Fibroblast of upper back skin (primary cell): ENCODE results near the gene MTR.
A peak's percentile ranks its signal among the peaks of the same experiment; 100 is the strongest.

Experiments used
- DNase-seq: peaks from one replicate; pipeline ENCODE4 v3.0.0-alpha.2; 2013

MTR gene

DNA sequence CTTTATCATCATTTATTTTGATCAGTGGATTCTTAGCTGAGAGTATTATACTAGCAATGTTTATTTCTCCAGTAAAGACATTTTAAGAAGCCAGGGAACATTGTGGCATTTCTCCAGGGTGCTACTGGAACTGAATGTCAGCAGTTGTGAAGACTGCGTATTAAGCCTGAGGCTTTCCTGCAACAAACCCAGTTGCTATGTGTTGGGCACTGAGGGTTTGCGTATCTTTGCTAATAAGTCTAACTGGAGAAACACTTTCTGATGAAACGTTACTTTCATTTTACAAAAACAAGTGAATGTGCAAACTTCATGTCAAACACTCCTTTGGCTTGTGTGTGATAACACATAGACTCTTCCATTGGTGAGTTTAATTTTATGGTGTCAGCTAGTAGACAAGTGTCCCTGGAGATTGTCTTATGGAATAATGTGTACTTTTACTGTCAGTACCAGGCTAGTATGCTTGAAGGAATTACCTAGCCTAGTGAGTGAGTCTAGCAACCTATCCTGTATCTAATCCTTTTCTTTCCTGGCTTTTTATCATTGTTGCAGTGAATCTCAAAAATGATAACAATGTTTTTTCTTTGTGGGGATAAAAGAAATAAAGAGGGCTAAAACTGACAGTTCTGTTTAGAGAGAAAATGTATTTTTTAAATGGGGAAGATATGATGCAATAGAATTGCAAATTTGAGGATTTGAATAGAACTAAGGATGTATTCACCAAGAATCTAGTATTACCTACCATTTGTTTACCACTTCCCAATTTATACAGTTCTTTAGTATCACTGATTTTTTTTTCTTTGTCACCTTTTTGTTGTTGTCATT is 70.1 kb downstream of the MTR start:
- DNase-seq, result no peak

DNA sequence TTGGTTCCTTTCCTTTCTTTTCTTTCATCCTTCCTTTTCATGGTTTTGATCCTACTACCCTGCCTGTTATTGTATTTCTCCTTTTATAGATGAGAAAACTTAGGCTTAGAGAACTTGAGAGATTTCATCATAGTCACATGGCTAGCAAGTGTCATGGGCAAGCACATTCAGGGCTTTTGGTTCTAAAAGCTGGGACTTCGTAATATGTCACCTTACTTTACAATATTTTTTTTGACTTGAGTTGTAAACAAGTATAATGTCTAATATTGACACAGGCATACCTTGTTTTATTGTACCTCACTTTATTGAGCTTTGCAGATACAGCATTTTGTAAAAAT is 70.7 kb downstream of the MTR start:
- no peak for DNase-seq

DNA sequence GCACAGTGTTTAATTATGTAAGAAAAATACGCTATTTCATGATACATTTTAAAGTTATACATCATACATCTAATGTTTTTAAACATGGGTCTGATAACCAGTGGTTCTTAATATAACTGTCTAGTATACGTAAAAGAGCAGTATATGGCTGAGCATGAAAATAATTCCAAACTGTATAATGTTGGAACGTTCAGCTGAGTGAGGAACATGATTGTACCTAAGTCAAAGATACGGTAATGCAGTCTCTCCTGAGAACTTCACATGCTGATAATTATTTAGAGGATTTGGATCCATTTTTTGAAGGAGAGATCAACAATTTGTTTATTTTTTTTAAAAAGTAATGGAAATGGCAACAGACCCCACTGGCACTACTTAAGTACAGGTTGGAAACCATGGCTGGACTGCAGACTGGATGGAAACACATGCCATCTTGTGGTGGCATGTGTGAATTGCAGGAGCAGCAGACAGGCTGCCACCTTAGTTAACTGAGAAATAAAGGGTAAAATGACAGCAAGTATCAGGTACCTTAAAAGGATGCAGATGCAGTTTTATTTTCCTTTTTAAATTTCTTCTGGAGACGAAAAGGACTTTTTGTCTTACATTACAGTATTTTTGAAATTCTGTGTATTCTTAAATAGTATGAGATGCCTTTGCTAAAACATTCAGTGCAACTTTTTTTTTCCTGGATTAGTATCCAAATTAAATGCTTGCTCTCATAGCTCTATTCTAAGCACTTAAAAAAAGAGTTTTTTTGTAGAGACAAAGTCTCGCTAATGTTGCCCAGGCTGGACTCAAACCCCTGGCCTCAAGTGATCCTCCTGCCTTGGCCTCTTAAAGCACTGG is 73.8 kb downstream of the MTR start:
- DNase-seq, result peak; percentile 58

DNA sequence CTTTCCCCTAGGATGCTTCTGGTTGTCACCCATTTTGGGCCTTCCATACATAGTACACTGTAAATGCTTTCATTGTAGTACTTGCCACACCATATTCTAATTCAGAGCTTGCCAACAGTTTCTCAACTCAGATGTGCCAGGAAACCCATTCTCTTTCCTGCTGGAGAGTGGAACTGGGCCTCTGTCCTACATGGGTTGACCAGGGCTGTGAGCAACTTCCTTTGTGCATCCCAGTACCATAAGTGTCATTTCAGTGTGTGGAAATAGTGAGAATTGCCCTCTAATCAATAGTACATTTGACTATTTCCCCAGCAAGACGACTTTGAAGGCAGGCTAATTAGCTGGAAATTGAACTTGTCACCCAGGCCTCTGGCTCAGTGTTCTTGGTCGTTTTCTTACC is 74.8 kb downstream of the MTR start:
- DNase-seq, result no peak

DNA sequence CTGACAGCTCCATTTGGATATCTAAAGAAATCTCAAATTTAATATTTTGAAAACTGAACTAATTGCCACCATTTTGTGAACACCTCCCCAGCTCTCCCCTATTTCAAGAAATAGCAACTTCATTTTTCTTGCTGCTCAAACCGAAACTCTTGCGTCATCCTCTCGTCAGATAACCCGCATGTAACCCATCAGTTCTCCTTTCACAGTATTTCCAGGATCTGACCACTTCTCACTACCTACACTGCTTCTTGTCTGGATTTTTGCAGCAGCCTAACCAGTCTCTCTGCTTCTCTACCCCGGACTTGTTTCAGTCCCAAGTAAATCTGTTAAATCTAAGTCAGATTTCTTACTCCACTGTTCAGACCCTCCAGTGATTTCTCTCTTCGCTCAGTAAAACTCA is 75.6 kb downstream of the MTR start:
- no peak for DNase-seq

DNA sequence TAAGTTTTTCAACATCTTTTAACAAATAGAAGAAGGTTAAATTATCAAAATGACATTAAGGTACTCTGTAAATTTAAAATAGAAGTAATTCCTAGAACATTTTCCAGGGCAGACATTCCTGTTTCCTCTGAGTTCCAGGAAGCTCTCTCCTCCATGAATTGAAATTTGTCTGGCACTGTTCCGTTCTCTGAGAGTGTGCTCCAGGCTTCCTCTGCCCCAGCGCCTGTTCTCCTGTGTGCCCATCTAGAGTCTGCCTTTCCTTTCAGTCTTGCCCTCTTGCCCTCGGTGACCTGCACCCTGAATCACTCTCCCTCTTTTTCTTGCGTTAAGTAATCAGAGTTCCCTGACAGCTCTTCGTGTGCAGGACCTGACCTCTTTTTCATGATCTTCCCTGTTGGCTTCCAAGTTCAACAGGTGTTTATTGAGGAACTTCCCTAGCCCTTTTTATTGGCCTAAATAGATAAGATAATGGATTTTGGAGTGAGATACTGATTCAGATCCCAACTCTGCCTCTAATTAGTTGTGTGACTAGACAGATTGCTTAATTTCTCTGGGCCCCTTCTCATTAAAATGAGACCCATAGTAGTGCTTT is 77.1 kb downstream of the MTR start:
- DNase-seq, result no peak

DNA sequence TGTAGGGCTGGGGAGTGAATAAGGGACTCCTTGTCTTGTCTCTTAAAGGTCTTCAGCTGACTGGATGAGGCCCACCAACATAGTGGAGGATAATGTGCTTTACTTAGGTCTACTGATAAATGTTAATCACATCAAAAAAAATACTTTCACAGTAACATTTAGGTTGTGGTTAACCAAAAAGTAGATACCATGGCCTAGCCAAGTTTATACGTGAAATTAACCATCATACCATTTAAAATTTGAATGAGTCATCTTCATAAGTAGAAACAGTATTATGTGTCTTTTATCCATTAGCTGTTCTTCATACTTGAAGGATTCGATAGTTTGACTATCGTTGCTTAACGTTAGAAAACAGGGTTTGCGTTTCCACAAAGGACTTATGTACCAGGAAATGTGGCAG is 80.9 kb downstream of the MTR start:
- peak; percentile 47 for DNase-seq

DNA sequence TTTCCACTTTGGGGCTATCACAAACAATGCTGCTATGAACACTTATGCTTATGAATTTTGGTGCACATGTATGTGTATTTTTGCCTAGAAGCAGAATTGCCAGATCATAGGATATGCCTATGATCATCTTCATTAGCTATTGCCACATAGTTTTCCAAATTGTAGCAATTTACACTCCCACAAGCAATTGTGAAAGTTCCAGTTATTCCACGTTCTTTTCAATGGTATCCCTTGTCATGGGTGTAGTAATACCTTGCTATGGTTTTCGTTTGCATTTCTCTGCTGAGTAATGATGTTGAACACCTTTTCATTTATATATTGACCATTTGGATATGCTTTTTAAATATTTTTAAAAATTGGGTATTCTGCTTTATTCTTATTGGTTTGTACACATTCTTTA is 82.6 kb downstream of the MTR start:
- DNase-seq, result no peak

DNA sequence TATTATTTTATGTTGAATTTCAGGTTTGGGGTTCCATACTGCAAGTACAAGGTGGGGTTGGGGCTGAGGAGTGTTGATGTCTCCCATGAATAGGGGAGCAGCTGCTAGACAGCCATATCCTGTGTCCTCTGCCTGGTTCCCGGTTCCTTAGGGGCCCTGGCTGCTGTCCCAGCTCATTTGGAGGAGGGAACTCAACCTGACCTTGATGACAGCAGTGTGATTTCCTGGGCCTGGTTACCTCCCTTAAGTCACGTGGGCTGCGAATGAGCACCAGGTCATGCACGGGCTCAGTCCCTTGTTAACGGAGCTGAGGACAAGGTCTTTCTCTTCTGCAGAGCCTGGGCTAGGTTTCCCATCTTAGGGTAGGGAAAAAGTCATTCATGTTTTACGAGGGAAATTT is 85.1 kb downstream of the MTR start:
- DNase-seq, result no peak

DNA sequence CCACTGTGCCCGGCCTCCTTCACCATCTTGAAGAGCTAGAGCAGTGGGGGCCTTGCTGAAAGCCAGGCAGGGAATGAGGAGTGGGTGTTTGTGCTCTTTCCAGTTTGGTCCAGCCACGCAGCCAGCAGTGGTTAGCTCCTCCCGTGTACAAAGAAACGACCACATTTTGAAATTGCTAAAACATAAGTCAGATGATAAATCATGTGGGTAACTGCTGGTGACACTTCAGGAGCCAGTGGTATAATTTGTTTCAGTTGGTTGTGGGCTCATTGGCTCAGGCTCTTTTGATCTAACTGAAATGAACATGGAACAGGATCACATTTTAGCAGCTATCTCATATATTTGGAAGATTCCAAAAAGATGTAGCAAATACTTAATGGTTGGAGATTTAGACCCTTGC is 87.6 kb downstream of the MTR start:
- peak; percentile 53 for DNase-seq

DNA sequence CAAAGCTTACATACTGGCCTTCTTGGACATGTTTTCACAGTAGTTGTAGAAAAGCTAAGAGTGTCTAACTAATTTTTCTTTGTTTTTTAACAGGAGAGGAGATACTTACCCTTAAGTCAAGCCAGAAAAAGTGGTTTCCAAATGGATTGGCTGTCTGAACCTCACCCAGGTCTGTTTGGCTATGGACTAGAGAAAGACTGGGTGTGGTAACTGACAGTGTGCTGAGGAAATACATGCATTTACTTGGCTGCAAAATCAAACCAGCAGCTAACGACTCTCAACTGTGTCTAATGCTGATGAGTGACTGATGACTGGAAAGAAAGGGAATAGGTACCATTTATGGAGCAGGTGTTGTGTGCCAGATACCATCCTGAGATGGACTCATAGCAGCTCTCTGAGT is 91.1 kb downstream of the MTR start:
- no peak for DNase-seq

DNA sequence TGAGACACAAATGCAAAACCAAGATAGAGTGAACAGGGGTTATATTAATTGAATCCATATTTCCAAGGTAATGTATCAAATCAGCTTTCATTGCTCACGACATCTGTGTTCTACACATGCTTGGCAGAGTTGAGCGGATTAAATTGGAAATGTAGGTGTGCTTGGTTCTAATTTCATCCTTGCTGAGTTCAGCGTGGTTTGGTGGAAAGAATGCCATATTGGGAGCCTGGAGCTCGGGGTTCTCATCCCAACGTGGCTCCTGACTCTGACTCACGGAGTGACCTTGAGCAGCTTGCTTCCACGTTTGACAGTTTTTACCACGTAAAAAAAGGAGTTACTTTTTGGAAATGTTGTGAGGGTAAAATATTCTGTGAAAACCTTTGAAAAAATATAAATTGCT is 92.0 kb downstream of the MTR start:
- no peak for DNase-seq

DNA sequence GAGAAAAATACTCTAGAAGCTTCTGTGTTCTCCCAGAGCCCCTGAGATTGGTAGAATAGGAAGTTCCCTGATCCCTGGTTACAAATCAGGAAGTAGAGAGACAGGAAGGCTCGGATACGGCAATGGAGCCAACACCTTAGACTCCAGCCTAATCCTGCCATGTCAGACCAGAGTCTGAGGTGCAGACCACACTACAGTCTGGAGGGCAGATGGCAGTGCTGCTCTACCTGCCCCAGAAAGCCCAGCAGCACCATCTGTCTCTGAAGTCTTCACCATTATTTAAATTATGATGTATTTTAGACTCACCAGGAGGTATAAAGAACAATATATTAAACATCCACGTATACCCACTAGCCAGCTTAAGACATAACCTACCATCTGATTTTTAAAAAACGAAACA is 93.0 kb downstream of the MTR start:
- DNase-seq, result peak; percentile 26

DNA sequence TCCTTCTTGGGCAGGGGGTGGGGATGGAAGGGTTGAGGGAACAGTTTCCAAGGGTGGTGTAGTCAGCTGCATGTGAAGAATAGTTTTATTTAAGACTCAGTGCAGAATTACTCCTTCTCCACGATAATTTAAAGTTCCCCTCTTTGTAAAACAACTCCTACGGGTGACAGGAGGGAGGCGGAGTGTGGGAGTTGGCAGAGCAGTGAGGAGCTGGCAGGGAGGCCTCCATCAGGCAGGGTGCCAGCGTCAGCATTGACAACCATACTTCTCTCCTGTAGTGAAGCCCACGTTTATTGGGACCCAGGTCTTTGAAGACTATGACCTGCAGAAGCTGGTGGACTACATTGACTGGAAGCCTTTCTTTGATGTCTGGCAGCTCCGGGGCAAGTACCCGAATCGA is 93.8 kb downstream of the MTR start:
- DNase-seq, result no peak

DNA sequence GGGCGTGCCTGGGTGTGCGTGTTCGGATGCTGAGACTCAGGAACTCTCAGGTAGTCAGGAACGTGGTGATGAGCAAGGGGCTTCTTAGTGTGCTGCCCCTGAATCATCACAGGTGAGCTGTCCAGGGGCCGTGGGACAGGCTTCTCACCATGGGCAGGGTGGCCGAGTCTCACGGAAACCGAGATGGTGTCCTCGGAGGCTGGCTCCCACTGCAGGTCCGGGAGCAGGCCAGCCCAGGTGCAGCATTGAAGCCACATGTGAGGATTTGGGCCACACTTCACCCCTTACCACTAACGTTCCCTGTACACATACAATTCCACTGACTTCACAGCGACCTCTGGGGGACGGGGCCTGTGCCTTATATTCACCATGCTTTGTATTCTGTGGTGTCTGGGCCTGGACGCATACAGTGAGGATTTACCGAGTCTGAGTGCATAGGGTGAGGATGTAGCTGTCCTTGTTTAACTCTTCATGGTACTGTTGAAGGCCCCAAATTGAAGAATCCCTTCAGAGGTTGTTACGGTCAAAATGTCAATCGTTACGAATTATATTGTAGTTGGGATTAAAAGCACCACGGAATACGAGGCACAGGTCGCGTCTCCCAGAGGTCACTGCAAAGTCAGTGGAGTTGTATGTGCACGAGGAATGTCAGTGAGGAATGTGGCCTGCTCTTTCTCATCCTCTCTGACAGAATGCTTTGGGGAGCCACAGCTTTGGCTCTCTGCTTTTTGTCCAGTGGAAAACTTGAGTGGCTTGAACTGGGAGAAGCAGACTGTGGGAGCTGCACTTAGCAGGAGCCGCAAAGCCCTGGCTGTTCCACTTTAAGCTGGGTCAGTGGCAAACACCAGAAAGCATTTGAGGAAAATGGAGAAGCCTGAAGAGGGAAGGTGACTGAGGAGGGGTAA is 95.3 kb downstream of the MTR start:
- no peak for DNase-seq

DNA sequence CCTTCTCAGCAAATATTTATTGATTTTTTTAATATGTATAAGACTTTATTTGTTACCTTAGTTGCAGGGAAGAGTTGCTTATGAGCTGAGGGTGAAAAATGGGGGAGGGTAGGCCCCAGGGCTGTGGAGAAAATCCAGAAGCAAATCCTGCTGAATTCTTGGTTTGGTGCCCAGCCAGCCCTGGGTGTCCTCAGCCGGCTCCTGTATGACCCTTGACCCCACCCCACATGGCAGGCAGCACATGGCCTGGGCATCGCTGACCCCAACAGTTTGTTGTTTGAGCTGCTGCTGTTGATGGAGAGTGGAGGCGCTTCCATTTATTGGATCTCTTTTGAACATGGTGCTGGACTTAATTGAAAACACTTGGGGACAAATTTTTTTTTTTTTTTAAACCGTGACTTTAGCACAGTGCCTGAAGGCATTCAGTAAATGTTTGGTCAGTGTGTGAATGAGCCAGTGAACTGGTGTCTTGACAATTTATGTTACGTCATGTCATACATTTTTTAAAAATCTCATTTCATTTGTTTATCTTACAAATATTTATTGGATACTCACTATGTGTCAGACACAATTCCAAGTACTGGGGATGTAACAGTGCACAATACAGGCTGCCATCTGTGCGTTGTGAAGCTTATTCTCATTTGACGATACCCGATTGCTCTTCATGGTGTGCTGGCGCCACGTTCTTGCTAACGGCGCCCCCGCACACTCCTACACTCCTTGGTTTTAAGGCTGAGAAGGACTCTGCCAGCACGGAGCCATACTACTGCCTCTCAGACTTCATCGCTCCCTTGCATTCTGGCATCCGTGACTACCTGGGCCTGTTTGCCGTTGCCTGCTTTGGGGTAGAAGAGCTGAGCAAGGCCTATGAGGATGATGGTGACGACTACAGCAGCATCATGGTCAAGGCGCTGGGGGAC is 98.8 kb downstream of the MTR start:
- peak; percentile 48 for DNase-seq

DNA sequence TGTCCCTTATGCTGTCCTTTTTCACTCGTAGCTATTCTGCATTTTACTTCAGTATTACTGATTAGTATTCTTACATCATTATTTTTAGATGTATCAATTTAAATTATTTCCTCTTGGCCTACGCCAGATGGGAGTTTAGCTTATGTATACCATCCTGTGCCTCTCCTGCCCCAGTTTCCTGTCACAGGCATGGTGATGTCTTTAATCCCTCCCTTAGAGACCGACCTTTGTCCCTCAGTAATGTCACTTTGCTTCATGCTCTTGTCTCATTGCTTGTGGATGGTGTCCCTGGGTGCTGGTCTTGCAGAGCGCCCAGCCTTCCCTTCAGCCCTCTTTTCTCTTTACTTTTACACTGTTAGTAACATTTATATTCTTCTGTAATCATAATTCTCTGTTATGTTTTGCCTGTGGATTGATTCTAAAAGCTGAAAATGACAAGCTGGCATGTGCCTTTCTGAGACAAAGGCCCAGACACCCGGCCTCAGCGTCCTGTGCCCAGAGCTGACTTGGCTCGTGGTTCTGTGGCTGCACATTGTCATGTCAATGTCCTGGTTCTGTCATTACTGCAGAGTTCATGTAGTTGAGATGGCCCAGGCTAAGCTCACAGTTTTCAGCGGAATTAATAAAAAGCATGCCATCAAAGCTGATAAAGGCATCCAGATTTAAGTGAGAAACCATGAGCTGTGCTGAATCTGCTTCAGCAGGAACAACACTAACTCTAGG is 100.7 kb downstream of the MTR start:
- DNase-seq, result no peak

DNA sequence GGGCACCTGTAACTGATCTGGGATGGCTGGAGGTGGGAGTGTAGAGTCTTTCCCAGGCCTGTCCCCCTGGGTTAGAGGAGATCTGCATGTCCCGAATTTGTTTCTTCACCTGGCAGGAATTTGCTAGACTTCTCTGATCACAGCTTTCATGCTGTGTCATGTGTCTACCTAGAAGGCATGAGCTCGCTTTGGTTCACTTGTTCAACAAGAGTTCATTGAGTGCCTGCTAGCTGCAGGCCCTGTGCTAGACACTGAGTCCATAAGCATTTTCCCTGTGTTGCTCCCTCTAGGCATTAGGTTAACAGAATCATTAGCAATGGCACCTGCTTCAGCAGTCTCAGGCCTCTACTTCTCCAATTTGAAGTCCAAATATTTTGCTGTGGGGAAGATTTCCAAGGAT is 101.6 kb downstream of the MTR start:
- no peak for DNase-seq

DNA sequence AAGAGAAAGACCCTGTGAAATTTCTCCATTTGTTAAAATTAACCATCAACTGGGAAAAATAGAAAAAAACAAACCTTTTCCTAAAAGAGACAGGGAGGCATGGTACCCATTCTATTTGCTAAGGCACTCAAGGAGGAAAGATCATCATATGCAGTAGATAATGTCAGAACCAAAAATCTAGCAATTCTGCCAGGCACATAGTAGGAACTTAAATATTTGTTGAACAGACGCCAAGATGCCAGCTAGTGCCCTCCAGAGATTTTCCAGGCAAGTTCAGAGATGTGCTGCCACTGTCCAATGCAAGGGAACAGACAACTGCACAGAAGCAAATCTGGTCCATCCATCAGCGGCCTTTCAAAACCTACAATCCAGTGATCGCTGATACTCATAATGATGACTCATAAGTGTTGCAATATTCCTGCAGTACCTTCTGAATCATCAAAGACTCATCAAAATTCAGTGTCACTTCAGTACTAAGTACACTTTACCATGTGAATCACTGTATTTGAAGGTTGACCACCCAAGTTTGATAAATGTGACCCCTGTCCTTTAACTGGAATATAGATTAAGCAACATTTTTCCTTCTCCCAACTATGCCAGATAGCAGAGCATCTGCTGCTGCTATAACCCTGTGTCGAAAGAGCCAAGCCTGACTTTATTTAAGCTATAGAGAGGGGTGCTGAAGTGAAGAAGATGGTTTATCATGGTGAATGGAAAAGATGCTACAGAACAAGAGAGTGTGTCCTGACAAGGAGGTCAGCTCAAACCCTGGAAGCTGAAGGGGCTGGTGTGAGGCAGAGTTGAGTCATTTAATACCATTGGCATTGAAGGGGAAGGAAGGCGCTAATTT is 110.0 kb downstream of the MTR start:
- peak; percentile 95 for DNase-seq

DNA sequence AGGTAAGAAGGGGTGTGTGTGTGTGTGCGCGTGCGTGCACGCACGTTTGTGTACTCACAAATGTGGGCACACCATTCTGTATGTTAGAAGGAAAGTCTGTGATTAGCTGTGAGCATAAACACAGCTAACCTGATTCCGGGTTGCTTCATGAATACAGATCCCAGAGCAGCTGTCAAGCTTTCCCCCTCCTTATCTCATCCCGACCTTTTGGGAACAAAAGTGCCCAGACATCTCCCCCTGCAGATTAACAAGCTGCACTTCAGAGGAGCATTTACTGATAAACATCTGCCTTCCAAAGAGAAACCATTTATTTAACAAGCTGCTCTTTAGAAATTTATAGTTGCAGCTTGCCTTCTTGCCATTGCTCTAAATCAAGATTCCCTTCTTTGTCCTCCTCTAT is 112.1 kb downstream of the MTR start:
- DNase-seq, result no peak
